H1 (cell line): Measurements from ENCODE around the gene NKD2. TPM values are rescaled to one million over a fixed set of nuclear protein-coding genes. Genes with fewer than 3 reads are reported as not detected.

ENCODE experiments used
- FOSL1 ChIP-seq: IDR thresholded peaks from 2 replicates; pipeline ENCODE4 v1.6.1; 2011; ENCODE audit warnings: mild to moderate bottlenecking, low read depth, low read length, moderate library complexity; ENCODE audit not compliant: insufficient read depth
- RAD21 ChIP-seq, 2 experiments: IDR thresholded peaks in 1 of 2; conservative IDR thresholded peaks in 1 of 2; 2 replicates each; pipeline ENCODE4 v1.6.1; 2011; ENCODE audit warnings: low read depth in 2 of 2, low read length in 2 of 2, improper control_type of control experiment in 1 of 2, inconsistent platforms in 1 of 2, mild to moderate bottlenecking in 1 of 2, moderate library complexity in 1 of 2
- SIN3A ChIP-seq, 2 experiments: IDR thresholded peaks in 1 of 2; conservative IDR thresholded peaks in 1 of 2; 2 replicates each; pipeline ENCODE4 v1.6.1; 2011 to 2012; ENCODE audit warnings: low read length in 2 of 2, improper control_type of control experiment in 1 of 2, low read depth in 1 of 2, mild to moderate bottlenecking in 1 of 2
- polyA plus RNA-seq, 7 experiments: library from polyadenylated mRNA; depleted of rRNA in 3 of 7; stranded (reverse) in 5 of 7; unstranded in 2 of 7; fragments of >200 nt in 5 of 7; fragments of 200-250 nt in 2 of 7; gene quantifications; 1 replicate in 5 of 7; 2 replicates in 1 of 7; 4 replicates in 1 of 7; pipeline versions ENCODE4 v1.2.1 to v1.2.3, GENCODE V29; 2011 to 2013; ENCODE audit warnings: missing spikeins in 2 of 7, mixed read lengths in 2 of 7
- total RNA-seq: library from RNA; stranded (reverse); fragmentation: NEBNext Ultra II Directional; extraction: Animal tissue kit (Norgen Biotek cat#: 25700); gene quantifications from 2 replicates; pipeline ENCODE4 v1.2.1, GENCODE V29; 2021

The NKD2 gene
- total and polyA plus RNA-seq, 2 of the 8 experiments (the other 6 are each of a cell fraction or from before 2014, with no cell fraction given) = 5.5 to 7.9 TPM

DNA sequence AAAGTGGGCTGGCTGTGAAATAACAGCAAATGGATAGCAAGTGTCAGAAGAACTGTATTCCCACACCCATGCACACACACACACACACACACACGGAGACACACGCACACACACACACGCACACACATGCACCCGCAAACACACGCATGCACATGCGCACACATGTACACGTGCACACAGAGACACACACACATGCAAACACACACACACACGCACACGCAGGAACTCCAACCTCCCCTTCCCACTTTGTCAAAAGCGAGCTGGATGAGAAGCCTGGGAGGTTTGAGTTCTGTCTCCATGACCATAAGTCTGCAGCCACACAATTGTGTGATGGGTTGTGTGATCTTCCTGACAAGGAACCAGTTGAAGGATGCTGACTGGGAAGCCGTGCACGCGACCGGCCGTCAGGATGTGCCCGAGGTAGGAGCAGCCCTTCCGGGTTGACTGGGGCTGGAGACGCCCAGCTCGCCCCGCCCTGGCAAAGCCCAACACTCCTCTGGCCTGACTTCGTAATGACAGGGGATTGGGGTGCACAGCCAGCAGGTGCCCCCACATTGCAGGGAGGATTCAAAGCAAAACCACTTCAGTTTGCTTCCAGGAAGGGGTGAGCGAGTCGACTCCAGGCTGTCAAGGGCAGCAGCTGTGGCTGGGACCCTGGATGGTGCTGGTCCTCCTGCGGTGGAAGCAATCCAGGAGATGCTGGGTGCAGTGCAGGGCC lies 29.3 kb upstream of the NKD2 start (continued):
- TF ChIP-seq SIN3A (conservative IDR thresholded peaks at IDR 0.05 in 1 of 2, IDR thresholded peaks at IDR 0.05 in 1 of 2; ENCODE audit: low read depth in 1 of 2, low read length in 2 of 2) = no peak
- TF ChIP-seq FOSL1 = no peak
- no peak for TF ChIP-seq RAD21 (IDR thresholded peaks at IDR 0.05 in 1 of 2, conservative IDR thresholded peaks at IDR 0.05 in 1 of 2; ENCODE audit: low read depth in 2 of 2, low read length in 2 of 2)
